Mucosa of stomach (tissue), 1 donor: ENCODE data around the gene FMR1.

Source experiments
- H3K27me3 ChIP-seq: one replicate; pipeline ENCODE4 v1.7.0; 2013; ENCODE audit warnings: mild to moderate bottlenecking, low read length; ENCODE audit not compliant: control insufficient read depth, insufficient read depth
- H3K36me3 ChIP-seq: one replicate; pipeline ENCODE4 v1.7.0; 2013; ENCODE audit warnings: low read length; ENCODE audit not compliant: control insufficient read depth, insufficient read depth
- H3K4me1 ChIP-seq: one replicate; pipeline ENCODE4 v1.7.0; 2013; ENCODE audit warnings: mild to moderate bottlenecking, low read length; ENCODE audit not compliant: control insufficient read depth, insufficient read depth
- H3K4me3 ChIP-seq: one replicate; pipeline ENCODE4 v1.7.0; 2013; ENCODE audit warnings: low read length
- H3K9ac ChIP-seq: one replicate; pipeline ENCODE4 v1.7.0; 2013; ENCODE audit warnings: mild to moderate bottlenecking, low read length, moderate library complexity
- H3K9me3 ChIP-seq: one replicate; pipeline ENCODE4 v1.7.0; 2013; ENCODE audit warnings: mild to moderate bottlenecking, low read length, moderate library complexity; ENCODE audit not compliant: control insufficient read depth
- donor health status: Pancreatic carcinoma.

Gene FMR1

DNA sequence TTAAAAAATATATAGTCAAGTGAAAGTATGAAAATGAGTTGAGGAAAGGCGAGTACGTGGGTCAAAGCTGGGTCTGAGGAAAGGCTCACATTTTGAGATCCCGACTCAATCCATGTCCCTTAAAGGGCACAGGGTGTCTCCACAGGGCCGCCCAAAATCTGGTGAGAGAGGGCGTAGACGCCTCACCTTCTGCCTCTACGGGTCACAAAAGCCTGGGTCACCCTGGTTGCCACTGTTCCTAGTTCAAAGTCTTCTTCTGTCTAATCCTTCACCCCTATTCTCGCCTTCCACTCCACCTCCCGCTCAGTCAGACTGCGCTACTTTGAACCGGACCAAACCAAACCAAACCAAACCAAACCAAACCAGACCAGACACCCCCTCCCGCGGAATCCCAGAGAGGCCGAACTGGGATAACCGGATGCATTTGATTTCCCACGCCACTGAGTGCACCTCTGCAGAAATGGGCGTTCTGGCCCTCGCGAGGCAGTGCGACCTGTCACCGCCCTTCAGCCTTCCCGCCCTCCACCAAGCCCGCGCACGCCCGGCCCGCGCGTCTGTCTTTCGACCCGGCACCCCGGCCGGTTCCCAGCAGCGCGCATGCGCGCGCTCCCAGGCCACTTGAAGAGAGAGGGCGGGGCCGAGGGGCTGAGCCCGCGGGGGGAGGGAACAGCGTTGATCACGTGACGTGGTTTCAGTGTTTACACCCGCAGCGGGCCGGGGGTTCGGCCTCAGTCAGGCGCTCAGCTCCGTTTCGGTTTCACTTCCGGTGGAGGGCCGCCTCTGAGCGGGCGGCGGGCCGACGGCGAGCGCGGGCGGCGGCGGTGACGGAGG is at the start of gene FMR1:
TSS of gene FMR1 (plus strand) at position 728 of the 831 bp plus-strand sequence. CDS start 261 bp downstream, outside the sequence.
- H3K36me3 ChIP-seq, result no peaks in the 10 kb centered on the region
- peak within 1 kb of the TSS; percentile 41 for H3K4me3 ChIP-seq
- H3K9me3 ChIP-seq, result no peaks in the 10 kb centered on the region
- H3K27me3 ChIP-seq, result no peaks in the 10 kb centered on the region
- peak within 1 kb of the TSS; percentile 89 for H3K9ac ChIP-seq
- H3K4me1 ChIP-seq, result peaks cover 6% of the 10 kb centered on the region

DNA sequence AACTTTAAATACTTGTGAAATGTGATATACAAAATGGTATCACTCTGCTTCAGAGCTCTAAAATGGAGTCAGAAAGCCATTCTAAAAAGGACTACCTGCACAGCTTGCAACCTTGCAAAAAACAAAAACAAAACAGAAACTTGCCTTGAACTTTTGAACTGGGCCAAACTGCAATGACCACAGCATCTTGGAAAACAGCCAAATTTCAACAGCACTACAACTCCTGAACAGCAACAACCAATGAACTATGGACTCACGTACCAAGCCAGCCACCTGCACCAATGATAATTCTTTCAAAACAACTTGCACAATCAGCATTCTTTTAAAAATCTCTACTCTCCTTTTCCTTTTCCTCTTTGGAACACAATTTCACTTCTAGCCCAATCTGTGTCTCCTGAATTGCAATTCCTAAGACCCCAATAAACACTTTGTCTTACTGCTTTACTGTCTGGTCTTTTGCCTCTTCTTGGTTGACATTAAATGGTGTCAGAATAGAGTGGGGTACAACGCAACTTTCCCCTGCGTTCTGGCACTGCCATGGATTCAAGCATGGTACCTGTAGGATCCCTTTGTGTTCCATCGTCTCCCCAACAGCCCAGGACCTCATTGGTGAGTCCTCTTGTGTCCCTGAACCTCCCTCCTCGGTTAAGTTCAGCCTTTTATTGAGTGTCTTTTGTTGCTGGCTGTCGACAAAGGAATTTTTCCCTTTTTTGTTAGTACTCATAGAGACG is 35.7 kb upstream of the FMR1 start:
- H3K4me1 ChIP-seq, result no peaks in the 10 kb centered on the region
- H3K4me3 ChIP-seq, result no peak overlapping the region
- H3K36me3 ChIP-seq, result no peaks in the 10 kb centered on the region
- H3K27me3 ChIP-seq, result no peaks in the 10 kb centered on the region
- H3K9ac ChIP-seq, result no peak overlapping the region
- H3K9me3 ChIP-seq, result no peaks in the 10 kb centered on the region

- Histone ChIP-seq H3K4me1 (no peaks in the 10 kb centered on the region), H3K36me3 (no peaks in the 10 kb centered on the region), H3K4me3 (no peak overlapping the region), H3K27me3 (no peaks in the 10 kb centered on the region), H3K9me3 (no peaks in the 10 kb centered on the region), H3K9ac (no peak overlapping the region)
Measured at GRCh38 chrX:147876849-147877646, 34.7 kb upstream of the FMR1 start.

GRCh38 chrX:147877726-147878125 is 34.0 kb upstream of the FMR1 start:
- no peaks in the 10 kb centered on the region for H3K4me1 ChIP-seq
- H3K4me3 ChIP-seq, result no peak overlapping the region
- H3K9me3 ChIP-seq, result no peaks in the 10 kb centered on the region
- H3K27me3 ChIP-seq, result no peaks in the 10 kb centered on the region
- no peaks in the 10 kb centered on the region for H3K36me3 ChIP-seq
- no peak overlapping the region for H3K9ac ChIP-seq

DNA sequence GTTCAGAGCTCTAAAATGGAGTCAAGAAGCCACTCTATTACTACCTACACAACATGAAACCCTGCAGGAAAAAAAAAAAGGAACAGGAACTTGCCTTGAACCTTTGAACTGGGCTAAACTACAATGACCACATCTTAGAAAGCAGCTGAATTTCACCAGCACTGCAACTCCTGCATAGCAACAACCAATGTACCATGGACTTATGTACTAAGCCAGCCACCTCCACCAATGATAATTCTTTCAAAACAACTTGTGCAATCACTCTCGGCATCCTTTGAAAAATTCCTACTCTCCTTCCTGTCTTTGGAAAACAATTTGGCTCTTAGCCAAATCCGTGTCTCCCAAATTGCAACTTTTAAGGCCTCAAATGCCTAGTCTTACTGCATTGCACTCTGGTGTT is 26.8 kb upstream of the FMR1 start:
- Histone ChIP-seq H3K9me3 (no peaks in the 10 kb centered on the region), H3K4me3 (no peak overlapping the region), H3K27me3 (no peaks in the 10 kb centered on the region), H3K9ac (no peak overlapping the region), H3K36me3 (no peaks in the 10 kb centered on the region), H3K4me1 (no peaks in the 10 kb centered on the region)

- no peaks in the 10 kb centered on the region for H3K4me1 ChIP-seq
- no peaks in the 10 kb centered on the region for H3K36me3 ChIP-seq
- no peaks in the 10 kb centered on the region for H3K27me3 ChIP-seq
- H3K4me3 ChIP-seq, result no peak overlapping the region
- no peaks in the 10 kb centered on the region for H3K9me3 ChIP-seq
- no peak overlapping the region for H3K9ac ChIP-seq
Measured at GRCh38 chrX:147890756-147891155, 21.0 kb upstream of the FMR1 start.

- Histone ChIP-seq H3K4me3 (no peak overlapping the region), H3K36me3 (no peaks in the 10 kb centered on the region), H3K4me1 (no peaks in the 10 kb centered on the region), H3K27me3 (no peaks in the 10 kb centered on the region), H3K9ac (no peak overlapping the region), H3K9me3 (no peaks in the 10 kb centered on the region)
Measured at GRCh38 chrX:147891896-147892295, 19.8 kb upstream of the FMR1 start.

DNA sequence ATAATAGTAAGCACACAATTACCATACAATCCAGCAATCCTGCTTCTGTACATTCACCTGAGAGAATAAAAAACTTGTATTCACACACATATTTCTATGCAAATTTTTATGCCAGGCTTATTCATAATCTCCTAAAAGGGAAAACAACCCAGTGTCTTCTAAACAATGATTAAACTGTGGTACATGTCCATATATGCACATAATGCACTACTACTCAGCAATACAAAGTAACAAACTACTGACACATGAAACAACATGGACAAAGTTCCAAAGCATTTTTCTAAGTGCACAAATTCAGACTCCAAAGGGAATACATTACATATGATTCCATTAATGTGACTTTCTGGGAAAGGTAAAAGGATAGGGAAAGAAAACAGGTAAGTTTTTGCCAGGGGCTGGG is 18.0 kb upstream of the FMR1 start:
- H3K9me3 ChIP-seq, result no peaks in the 10 kb centered on the region
- no peak overlapping the region for H3K4me3 ChIP-seq
- no peaks in the 10 kb centered on the region for H3K36me3 ChIP-seq
- H3K9ac ChIP-seq, result no peak overlapping the region
- no peaks in the 10 kb centered on the region for H3K27me3 ChIP-seq
- no peaks in the 10 kb centered on the region for H3K4me1 ChIP-seq

- no peaks in the 10 kb centered on the region for H3K4me1 ChIP-seq
- H3K9ac ChIP-seq, result no peak overlapping the region
- H3K27me3 ChIP-seq, result no peaks in the 10 kb centered on the region
- no peak overlapping the region for H3K4me3 ChIP-seq
- no peaks in the 10 kb centered on the region for H3K36me3 ChIP-seq
- H3K9me3 ChIP-seq, result no peaks in the 10 kb centered on the region
Measured at GRCh38 chrX:147894366-147894963, 17.3 kb upstream of the FMR1 start.

DNA sequence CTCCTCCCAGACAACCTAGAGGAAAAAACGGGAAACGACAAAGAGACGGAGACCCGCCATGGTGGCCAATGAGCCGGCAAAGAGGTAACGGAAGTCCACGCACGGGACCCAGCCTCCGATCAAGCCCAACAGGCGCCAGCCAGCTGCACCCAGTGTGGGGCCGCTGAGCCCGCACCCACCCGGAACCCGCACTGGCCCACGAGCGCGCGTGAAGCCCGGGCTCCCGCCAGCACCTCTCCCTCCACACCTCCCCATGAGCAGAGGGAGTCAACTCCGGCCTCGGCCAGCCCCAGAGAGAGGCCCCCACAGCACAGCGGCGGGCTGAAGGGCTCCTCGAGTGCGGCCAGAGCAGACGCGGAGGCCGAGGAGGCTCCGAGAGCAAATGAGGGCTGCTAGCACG is 14.6 kb upstream of the FMR1 start:
- H3K27me3 ChIP-seq, result no peaks in the 10 kb centered on the region
- no peaks in the 10 kb centered on the region for H3K36me3 ChIP-seq
- H3K4me1 ChIP-seq, result no peaks in the 10 kb centered on the region
- no peak overlapping the region for H3K9ac ChIP-seq
- H3K9me3 ChIP-seq, result no peaks in the 10 kb centered on the region
- no peak overlapping the region for H3K4me3 ChIP-seq

GRCh38 chrX:147898951-147899350 is 12.8 kb upstream of the FMR1 start:
- Histone ChIP-seq H3K4me1 (no peaks in the 10 kb centered on the region), H3K9me3 (no peaks in the 10 kb centered on the region), H3K36me3 (no peaks in the 10 kb centered on the region), H3K9ac (no peak overlapping the region), H3K27me3 (no peaks in the 10 kb centered on the region), H3K4me3 (no peak overlapping the region)
